GM21515 (cell line): Measurements from ENCODE around the gene TIMELESS.
"Not testable (repeated sequence)": the region's sequence is repeated elsewhere in the genome, so short reads cannot be mapped to it uniquely, and the experiment has no call there.

ENCODE experiments used
- ATAC-seq: cut with Tn5 transposase; IDR thresholded peaks from one replicate; pipeline ENCODE4 v1.9.1; 2021; ENCODE audit not compliant: unreplicated experiment

TIMELESS gene

GRCh38 chr12:56448860-56449621 lies at the start of gene TIMELESS:
TSS of gene TIMELESS (minus strand) at chr12:56449426. CDS start at chr12:56434170, 15,256 bp downstream.
- peak; percentile 87 for ATAC-seq

- not testable (repeated sequence) for ATAC-seq
Observed at GRCh38 chr12:56498126-56498902, 49.1 kb upstream of the TIMELESS start.

GRCh38 chr12:56496704-56497103 lies 47.5 kb upstream of the TIMELESS start:
- not testable (repeated sequence) for ATAC-seq

GRCh38 chr12:56494481-56494880 lies 45.3 kb upstream of the TIMELESS start:
- not testable (repeated sequence) for ATAC-seq

GRCh38 chr12:56494106-56494415 lies 44.8 kb upstream of the TIMELESS start:
- ATAC-seq: not testable (repeated sequence)

GRCh38 chr12:56493409-56494105 lies 44.3 kb upstream of the TIMELESS start:
- ATAC-seq: not testable (repeated sequence)

GRCh38 chr12:56490360-56490759 lies 41.1 kb upstream of the TIMELESS start:
- no peak for ATAC-seq

- ATAC-seq: peak; percentile 74
Observed at GRCh38 chr12:56488041-56488955, 39.1 kb upstream of the TIMELESS start, which contains the start of gene GLS2. TSS of gene GLS2 (minus strand) at chr12:56488161. CDS start at chr12:56488118, 43 bp downstream.

GRCh38 chr12:56487448-56488040 lies 38.3 kb upstream of the TIMELESS start:
- ATAC-seq: peak; percentile 30

GRCh38 chr12:56486694-56487093 lies 37.5 kb upstream of the TIMELESS start:
- no peak for ATAC-seq

GRCh38 chr12:56484566-56484965 lies 35.3 kb upstream of the TIMELESS start:
- no peak for ATAC-seq

GRCh38 chr12:56479625-56480024 lies 30.4 kb upstream of the TIMELESS start:
- ATAC-seq: no peak

- ATAC-seq: no peak
Observed at GRCh38 chr12:56477521-56478225, 28.4 kb upstream of the TIMELESS start.

- ATAC-seq: no peak
Observed at GRCh38 chr12:56476972-56477432, 27.8 kb upstream of the TIMELESS start.

- no peak for ATAC-seq
Observed at GRCh38 chr12:56476143-56476542, 26.9 kb upstream of the TIMELESS start.

GRCh38 chr12:56474389-56474788 lies 25.2 kb upstream of the TIMELESS start:
- ATAC-seq: no peak

GRCh38 chr12:56469007-56469930 lies 20.0 kb upstream of the TIMELESS start:
- no peak for ATAC-seq
